Skin epidermis (tissue), 12 donors: Measurements from ENCODE around the gene SLC25A20.
"Not testable (repeated sequence)": the region's sequence is repeated elsewhere in the genome, so short reads cannot be mapped to it uniquely, and the experiment has no call there.

ENCODE experiments used
- H3K27ac ChIP-seq, 21 experiments: fragments of 200-600 bp; sonication (generic) in 11 of 21; one replicate each; pipeline ENCODE4 v1.5.0; 2020; ENCODE audit warnings: mild to moderate bottlenecking in 3 of 21, inconsistent platforms in 2 of 21, moderate library complexity in 2 of 21
- H3K4me3 ChIP-seq, 7 experiments: fragments of 200-600 bp; sonication (generic) in 2 of 7; one replicate each; pipeline ENCODE4 v1.5.0; 2020; ENCODE audit warnings: inconsistent platforms in 2 of 7, mild to moderate bottlenecking in 2 of 7, moderate library complexity in 1 of 7

Gene SLC25A20

DNA sequence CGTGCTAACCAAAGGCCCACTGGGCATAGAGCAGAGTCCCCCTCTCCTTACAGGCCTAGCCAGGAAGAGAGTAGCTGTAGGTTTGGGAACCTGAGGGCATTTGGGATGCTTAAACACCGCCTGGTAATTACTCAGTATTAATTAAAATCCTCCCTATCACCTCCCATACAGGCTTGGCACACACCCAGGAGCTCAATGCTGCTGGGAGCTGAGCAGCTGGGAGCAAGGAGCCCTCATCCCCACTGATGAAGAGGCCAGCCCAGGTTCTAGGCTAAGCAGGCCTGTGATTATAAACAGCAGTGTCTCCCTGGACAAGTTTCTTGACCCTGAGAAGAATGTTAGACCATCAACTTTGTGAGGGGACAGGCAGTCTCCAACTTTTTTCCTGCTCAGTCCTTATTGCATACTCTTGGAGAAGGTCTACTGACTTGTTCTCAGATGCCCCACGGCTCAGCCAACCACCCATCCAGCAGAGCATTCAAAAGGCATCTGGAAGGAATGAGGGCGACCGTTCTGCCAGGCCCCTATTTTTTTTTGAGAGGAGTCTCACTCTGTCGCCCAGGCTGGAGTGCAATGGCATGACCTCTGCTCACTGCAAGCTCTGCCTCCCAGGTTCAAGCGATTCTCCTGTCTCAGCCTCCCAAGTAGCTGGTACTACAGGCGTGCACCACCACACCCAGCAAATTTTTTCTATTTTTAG is 49.7 kb downstream of the SLC25A20 start:
- Histone ChIP-seq H3K27ac (peak overlapping the region in 7 of 21 experiments; percentile 87 to 98 (median 94)), H3K4me3 (no peak overlapping the region)

DNA sequence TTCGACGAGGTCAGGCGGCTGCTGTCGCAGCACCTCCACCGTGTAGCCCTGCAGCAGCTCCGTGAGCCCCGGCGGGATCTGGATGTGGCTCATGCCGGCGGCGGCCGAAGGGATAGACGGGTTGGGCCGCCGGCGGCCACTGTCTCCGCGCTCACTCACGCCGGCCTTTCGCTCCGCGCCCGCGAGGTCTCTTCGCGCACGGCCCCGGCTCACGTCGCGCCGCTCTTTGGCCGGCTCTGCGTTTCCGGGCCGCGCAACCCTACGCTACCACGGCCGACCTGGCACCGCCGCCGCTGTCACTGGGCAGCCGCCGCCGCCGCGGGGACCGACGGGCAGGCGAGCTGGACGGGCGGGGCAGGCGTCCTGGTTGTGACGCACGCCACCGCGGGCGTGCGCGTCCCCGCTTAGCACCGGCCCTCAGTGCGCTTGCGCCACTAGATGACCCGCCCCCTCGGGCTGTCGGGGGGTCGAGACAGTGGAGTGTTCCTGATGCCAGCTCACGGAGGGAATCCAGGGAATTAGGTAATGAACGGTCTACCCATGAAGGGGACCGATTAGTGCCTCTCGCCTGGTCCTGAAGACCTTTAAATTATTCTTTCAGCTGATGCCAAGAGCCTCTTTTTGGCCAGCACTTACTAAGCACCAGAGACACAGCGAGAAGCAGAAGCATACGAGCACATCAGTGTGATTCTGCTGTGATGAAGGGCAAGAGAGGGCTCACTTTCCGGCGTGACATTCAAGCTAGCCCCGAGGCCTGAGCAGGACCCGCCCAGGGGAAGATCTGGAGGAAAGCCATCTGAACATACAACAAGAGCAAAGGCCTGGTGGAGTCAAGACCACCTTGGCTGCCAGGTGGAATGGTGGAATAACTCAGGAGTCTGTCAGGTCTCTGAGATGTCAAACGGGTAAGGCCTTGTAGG is 50.9 kb downstream of the SLC25A20 start, which contains the start of gene PRKAR2A:
TSS of gene PRKAR2A (minus strand) at position 371 of the 920 bp plus-strand sequence. CDS start at position 93, 278 bp downstream.
- peak within 1 kb of the TSS; percentile 43 to 98 (median 89) for H3K27ac ChIP-seq
- peak within 1 kb of the TSS; percentile 58 to 97 (median 74) for H3K4me3 ChIP-seq

DNA sequence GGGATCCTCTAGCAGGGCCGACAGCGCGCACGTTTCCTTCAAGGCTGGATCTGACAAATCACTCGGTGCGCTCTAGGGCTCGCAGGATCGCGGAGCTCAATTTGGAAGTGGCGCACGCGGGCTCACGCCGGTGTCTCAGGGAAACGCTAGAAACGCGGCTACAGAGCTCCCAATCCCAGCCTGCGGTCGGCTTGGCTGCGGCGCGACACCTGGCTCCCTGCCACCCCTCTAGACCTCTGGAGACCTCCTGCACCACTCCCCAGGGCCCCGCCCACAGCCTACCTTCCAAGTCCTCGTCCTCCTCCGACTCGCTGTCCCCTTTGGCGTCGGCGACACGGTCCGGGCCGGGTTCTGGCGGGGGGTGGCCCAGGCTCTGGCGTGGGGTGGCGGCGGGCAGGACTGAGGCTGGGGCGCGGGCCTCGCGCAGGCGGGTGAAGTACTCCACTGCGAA is 51.6 kb downstream of the SLC25A20 start:
- Histone ChIP-seq H3K4me3 (peak overlapping the region; percentile 58 to 97 (median 74)), H3K27ac (peak overlapping the region; percentile 43 to 98 (median 89))

DNA sequence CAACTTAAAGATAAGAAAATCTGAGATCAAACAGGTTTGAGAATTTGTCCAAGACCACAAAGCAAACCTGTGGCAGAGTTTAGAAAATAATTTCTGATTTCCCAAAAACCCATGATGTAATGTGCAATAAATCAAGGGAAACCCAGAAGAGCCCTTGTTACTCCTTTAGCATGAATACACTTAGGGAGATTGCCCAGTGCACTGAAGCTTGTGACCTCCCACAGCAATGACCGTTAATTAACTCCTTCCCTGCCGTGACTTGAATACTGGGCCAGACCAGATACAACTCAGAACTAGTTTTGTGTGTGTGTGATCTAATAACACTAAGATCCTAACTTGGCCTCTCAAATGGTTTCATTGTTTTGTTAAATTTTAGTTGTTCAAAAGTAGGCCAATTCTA is 53.5 kb downstream of the SLC25A20 start:
- no peak overlapping the region for H3K4me3 ChIP-seq
- no peak overlapping the region for H3K27ac ChIP-seq

DNA sequence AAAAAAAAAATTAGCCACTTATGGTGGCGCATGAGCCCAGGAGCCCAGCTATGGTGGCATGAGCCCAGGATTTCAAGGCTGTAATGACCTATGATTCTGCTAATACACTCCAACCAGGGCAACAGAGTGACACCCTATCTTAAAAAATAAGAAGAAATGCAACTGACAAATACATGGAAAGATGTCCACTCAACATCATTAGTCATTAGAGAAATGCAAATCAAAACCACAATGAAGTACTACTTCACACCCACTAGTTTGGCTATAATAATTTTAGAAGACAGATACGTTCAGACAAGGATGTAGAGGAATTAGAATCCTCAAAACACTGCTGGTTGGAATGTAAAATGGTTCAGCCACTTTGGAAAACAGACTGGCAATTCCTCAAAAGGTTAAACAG is 61.5 kb downstream of the SLC25A20 start:
- Histone ChIP-seq H3K4me3 (no peak overlapping the region), H3K27ac (no peak overlapping the region)

DNA sequence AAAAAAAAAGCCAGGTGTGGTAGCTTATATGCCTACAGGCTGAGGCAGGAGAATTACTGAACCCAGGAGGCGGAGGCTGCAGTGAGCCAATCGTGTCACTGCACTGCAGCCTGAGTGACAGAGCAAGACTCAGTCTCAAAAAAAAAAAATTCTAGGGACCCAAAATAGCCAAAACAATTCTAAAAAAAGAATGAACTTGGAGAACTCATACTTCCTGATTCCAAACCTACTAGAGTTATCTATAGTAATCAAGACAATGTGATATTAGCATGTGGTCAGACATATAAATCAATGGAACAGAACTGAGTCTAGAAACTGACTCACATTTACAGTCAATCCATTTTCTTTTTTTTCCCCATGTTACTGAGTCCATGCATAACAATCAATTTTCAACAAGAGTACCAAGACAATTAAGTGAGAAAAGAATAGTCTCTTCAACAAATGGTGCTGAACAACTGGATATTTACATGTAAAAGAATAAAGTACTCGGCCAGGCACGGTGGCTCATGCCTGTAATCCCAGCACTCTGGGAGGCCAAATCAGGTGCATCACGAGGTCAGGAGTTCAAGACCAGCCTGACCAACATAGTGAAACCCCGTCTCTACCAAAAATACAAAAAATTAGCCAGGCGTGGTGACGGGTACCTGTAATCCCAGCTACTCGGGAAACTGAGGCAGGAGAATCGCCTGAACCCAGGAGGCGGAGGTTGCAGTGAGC is 62.9 kb downstream of the SLC25A20 start:
- Histone ChIP-seq H3K27ac (no peak overlapping the region), H3K4me3 (no peak overlapping the region)

DNA sequence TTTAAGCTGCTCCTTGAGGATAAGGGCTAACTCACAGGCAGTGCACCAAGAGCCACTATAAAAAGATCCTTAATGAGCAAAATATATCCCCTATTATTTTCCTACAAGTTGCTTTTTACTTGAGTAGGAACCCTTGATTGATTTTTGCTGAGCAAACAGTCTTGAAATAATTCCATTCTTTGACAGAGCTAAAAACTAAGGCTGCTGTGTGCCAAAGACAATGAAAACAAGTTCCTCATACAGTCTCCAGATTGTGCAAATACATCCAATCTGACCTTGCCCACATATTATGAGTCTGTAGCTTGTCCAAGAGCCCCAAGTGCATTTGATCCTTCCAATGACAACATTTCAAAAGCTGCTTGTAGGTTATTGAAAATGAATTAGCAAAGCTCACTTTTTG is 66.0 kb downstream of the SLC25A20 start:
- Histone ChIP-seq H3K27ac (no peak overlapping the region), H3K4me3 (no peak overlapping the region)

DNA sequence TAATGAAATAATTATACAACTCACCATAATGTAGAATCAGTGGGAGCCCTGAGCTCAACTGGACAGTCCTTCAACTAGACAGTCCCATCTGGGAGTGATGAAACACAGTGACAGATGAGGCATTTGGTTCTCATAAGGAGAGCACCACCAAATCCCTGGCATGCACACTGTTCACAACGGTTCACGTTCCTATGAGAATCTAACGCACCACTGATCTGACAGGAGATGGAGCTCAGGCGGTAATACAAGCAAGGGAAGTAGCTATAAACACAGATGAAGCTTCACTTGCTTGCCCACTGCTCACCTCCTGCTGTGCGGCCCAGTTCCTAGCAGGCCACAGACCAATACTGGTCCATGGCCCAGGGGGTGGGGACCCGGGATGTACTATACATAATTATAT is 68.0 kb downstream of the SLC25A20 start:
- H3K27ac ChIP-seq: no peak overlapping the region
- no peak overlapping the region for H3K4me3 ChIP-seq

DNA sequence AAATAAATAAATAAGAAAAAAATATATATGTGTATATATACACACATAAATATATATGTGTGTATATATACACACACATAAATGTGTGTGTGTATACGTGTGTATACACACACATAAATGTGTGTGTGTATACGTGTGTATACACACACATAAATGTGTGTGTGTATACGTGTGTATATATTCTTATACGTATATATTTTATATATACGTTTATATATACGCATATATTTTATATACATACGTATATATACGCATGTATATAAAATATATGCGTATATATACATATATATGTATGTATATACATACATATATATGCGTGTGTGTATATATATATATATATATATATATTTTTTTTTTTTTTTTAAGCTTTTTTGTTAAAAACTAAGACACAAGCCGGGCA is 69.2 kb downstream of the SLC25A20 start:
- not testable (repeated sequence) for H3K4me3 ChIP-seq, H3K27ac ChIP-seq

DNA sequence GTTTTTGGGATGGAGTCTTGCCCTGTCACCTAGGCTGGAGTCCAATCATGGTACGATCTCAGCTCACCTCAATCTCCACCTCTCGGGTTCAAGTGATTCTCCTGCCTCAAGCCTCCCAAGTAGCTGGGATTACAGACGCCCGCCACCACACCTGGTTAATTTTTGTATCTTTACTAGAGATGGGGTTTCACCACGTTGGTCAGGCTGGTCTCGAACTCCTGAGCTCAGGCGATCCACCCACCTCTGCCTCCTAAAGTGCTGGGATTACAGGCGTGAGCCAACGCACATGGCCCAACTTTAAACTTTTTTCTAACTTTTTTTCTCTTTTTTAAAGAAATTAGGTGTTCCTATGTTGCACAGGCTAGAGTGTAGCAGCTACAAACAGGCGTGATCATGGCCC is 70.8 kb downstream of the SLC25A20 start:
- H3K4me3 ChIP-seq, H3K27ac ChIP-seq: not testable (repeated sequence)

DNA sequence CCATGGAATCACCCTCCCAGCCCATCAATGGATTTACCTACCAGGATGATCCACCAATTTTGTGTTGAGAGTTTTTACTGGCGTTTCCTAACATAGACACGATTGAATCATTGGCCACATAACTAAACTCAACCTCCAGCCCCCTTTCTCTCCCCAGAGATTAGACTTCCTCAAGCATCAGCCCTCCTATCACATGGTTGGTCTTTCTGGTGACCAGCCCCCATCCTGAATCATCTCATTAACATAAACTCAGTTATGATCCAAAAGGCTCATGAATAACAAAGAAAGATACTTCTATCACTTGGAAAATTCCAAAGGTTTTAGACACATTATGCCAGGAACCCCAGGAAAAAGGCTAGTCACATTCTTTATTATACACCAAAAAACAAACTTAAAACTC is 72.2 kb downstream of the SLC25A20 start:
- no peak overlapping the region for H3K27ac ChIP-seq

DNA sequence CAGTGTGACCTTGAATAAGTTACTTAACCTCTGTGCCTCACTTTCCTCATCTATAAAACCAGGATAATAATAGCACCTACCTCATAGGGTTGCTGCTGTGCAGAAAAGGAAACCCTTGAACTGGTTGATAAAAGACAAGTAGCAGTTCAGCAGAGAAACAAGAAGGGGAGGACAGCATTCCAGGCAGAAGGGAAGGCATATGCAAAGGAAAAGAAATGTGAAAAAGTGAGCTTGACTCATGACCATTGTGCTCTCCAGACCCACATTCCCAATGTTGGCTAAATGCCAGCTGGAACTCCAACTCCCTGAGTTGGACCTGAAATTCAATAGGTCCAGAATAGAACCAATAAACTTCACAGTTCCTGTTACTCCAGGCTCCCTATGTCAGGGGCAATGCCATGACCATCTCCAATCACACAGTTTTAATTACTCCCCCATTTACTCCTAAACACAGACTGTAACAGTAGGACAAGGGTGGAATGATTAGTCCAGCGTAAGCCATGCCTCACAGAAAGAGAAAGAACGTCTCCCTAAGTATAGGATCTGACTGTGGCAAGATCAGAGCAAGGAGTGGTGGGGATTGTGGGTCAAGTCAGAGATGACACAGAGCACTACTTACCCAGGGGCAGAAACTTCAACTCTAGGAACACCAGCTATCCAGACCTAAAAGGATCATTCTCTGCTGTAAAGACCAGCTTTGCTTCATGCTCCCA is 77.9 kb downstream of the SLC25A20 start:
- no peak overlapping the region for H3K4me3 ChIP-seq
- H3K27ac ChIP-seq: no peak overlapping the region

More for the DNA sequence above, 72.2 kb downstream of the SLC25A20 start:
- no peak overlapping the region for H3K4me3 ChIP-seq

DNA sequence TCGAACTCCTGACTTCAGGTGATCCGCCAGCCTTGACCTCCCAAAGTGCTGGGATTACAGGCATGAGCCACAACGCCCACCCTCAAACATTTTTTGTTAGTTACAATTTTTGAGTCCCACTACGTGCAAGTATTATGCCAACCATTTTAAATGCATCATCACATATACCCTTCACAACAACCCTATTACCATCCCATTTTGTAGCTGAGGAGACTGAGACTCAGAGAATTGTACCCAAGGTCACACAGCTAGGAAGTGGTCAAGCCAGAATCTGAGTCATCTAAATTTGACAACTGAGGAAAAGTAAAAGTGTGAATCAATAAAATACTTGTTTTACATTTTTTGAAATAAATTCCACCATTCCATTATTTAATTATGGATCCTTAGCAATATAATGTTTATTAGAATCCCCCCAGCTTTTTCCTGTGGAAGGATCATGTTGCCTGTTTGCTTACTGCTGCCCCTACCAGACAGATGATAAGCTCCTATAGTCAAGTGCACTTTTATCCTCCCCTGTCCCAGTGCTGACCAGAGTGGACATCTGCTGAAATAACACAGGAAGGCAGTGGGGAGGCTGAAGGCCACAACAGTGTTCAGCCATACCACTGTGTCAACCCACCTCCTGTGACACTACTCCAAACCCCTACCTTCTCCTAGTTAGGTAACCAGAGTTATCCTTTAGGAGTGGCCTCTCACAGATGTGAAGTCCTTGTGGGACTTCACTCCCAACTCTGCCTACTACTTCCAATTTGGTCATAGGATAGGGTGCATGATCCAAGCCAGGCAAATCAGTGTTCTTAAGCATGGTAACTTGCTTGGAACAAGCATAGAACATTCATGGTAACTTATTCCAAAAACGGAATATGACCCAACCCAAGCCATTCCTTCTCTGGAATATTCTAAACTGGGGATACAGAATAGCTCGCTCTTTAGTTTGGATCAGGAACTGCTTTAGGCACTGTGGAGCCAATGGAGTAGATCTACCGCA is 79.2 kb downstream of the SLC25A20 start:
- no peak overlapping the region for H3K27ac ChIP-seq
- H3K4me3 ChIP-seq: no peak overlapping the region

DNA sequence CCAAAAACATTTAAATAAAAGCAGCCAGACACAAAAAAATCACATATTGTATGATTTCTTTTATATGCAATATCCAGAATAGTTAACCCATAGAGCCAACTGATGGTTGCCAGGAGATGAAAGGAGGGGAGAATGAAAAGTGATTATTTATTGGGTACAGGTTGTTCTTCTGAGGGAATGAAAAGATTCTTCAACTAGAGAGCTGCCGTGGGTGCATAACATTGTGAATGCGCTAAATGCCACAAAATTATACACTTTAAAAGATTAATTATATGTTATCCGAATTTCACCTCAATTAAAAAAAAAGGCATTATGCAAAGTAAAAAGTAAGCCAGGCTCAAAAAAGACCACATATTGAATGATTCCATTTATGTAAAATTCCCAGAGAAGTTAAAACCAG is 87.2 kb downstream of the SLC25A20 start:
- no peak overlapping the region for H3K4me3 ChIP-seq
- H3K27ac ChIP-seq: peak overlapping the region in 1 of 21 experiments; percentile 67
